Body of pancreas (tissue), 4 donors: Measurements from ENCODE around the gene COL23A1. TPM values are rescaled to one million over a fixed set of nuclear protein-coding genes. Genes with fewer than 3 reads are reported as not detected.

Experiments
- ATAC-seq: fragments of 150-250 bp; one replicate; pipeline ENCODE4 v1.9.1; 2016
- DNase-seq, 4 donors: peaks; one replicate each; pipeline ENCODE4 v3.0.0-alpha.2; 2019
- H3K27ac ChIP-seq, 4 donors: fragments of 200-600 bp; sonication (generic); 1 replicate in 3 of 4; 2 replicates in 1 of 4; pipeline versions ENCODE4 v1.5.1 to v1.6.1; 2016 to 2019; ENCODE audit warnings: mild to moderate bottlenecking in 1 of 4, mixed read lengths in 1 of 4, moderate library complexity in 1 of 4
- H3K27me3 ChIP-seq, 2 donors: fragments of 200-600 bp; sonication (generic); one replicate each; pipeline ENCODE4 v1.6.0; 2016; ENCODE audit warnings: mild to moderate bottlenecking in 1 of 2
- H3K36me3 ChIP-seq, 2 donors: fragments of 200-600 bp; sonication (generic); replicated peaks in 1 of 2; 2 replicates each; pipeline ENCODE4 v1.5.1; 2016; ENCODE audit warnings: low read depth in 2 of 2; ENCODE audit not compliant: insufficient read depth in 1 of 2
- H3K4me1 ChIP-seq: fragments of 200-600 bp; sonication (generic); one replicate; pipeline ENCODE4 v1.6.0; 2016
- H3K4me3 ChIP-seq, 2 donors: fragments of 200-600 bp; sonication (generic); 1 replicate in 1 of 2; 2 replicates in 1 of 2; pipeline ENCODE4 v1.5.1; 2016 to 2019
- H3K9me3 ChIP-seq, 3 donors: fragments of 200-600 bp; sonication (generic); 1 replicate in 2 of 3; 2 replicates in 1 of 3; pipeline ENCODE4 v1.5.1; 2016
- POLR2A ChIP-seq, 3 donors: fragments of 450-650 bp; IDR thresholded peaks; one replicate each; pipeline ENCODE4 v1.6.1; 2016; ENCODE audit warnings: antibody characterized with exemption in 3 of 3, mild to moderate bottlenecking in 2 of 3
- WGBS, 2 donors: methylation state at CpG; one replicate each; pipeline ENCODE4 v1.1.5; 2017; 5-methylcytosine and 5-hydroxymethylcytosine counted together
- intact Hi-C: fragments of 100-400 bp; cut with DNase I; formaldehyde crosslinking; loops from one replicate; pipeline ENCODE4 v1.15.1; 2023
- total RNA-seq, 2 donors: library from RNA; depleted of rRNA; stranded (reverse); fragments of >200 nt; gene quantifications; one replicate each; pipeline ENCODE4 v1.1.0, GENCODE V29; 2016
- TF ChIP-seq, protein P1 (sequence below), 7 experiments: fragments of 450-650 bp in 4 of 7; fragments of 200-600 bp in 3 of 7; sonication (generic) in 3 of 7; IDR thresholded peaks; one replicate each; pipeline ENCODE4 v1.5.1; 2016 to 2019; ENCODE audit warnings: antibody characterized with exemption in 7 of 7

COL23A1 gene
- total RNA-seq, 2 donors from 2014 or later = not detected

GRCh38 chr5:178364326-178364675, 225.9 kb downstream of the COL23A1 start:
- Histone ChIP-seq H3K9me3 (no peaks in the 10 kb centered on the region), H3K4me3 (no peak overlapping the region), H3K36me3 (no peaks in the 10 kb centered on the region), H3K27ac (no peak overlapping the region), H3K27me3 (no peaks in the 10 kb centered on the region), H3K4me1 (no peaks in the 10 kb centered on the region)
- ATAC-seq (no peak), DNase-seq (no peak)
- intact Hi-C loops = no loop called here
- WGBS, 2 donors = 77% methylated on average over 7 of the region's 7 CpGs; no CpG with 5 or more reads in 1 of the 2 donors
- TF ChIP-seq POLR2A (IDR thresholded peaks at IDR 0.05) = no peak
- TF ChIP-seq, protein P1, sequence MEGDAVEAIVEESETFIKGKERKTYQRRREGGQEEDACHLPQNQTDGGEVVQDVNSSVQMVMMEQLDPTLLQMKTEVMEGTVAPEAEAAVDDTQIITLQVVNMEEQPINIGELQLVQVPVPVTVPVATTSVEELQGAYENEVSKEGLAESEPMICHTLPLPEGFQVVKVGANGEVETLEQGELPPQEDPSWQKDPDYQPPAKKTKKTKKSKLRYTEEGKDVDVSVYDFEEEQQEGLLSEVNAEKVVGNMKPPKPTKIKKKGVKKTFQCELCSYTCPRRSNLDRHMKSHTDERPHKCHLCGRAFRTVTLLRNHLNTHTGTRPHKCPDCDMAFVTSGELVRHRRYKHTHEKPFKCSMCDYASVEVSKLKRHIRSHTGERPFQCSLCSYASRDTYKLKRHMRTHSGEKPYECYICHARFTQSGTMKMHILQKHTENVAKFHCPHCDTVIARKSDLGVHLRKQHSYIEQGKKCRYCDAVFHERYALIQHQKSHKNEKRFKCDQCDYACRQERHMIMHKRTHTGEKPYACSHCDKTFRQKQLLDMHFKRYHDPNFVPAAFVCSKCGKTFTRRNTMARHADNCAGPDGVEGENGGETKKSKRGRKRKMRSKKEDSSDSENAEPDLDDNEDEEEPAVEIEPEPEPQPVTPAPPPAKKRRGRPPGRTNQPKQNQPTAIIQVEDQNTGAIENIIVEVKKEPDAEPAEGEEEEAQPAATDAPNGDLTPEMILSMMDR (IDR thresholded peaks at IDR 0.05) = no peak

DNA sequence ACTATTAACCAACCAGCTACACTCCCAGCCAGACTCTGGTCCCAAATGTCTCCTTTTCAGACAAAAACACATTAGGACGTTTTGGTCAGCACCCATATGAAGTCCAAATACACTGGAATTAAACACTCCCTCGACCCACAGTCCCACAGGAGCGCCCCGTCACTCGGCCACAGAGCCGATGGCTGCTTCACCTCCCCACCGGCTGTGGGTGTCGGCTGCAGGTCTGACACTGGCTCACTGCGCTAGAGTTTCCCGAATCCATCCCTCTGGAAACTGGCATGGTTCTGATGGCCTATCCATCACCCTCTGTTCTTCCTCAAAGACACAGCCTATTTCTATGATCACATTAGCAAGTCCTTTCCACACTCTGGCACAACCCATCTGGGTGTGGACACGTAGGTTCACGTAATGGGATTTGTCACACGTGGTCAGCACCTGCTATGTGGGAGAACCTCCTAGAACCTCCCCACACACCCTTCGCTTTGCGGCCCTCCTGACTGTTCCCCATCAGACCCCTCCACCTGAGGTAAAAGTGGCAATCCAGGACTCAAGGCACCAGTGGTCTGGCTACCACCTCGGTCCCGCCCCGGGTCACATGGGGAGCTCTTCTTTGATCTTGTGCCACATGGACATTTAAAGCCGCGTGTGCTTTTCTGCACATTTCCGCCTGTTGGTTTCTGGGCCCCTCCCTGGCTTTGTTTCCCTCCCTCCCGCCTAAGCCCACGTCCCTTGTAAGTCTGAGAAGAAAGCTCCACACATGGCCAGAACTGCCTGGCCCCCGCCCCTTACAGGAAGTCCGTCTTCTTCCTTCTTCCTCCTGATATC, 226.5 kb downstream of the COL23A1 start:
- no peak overlapping the region for H3K4me3 ChIP-seq
- ATAC-seq (no peak), DNase-seq (no peak)
- no peaks in the 10 kb centered on the region for H3K9me3 ChIP-seq
- WGBS, 2 donors = 70 to 74% methylated on average over 25 of the region's 25 CpGs
- H3K27me3 ChIP-seq = no peaks in the 10 kb centered on the region
- no peaks in the 10 kb centered on the region for H3K4me1 ChIP-seq
- no peaks in the 10 kb centered on the region for H3K36me3 ChIP-seq
- H3K27ac ChIP-seq = no peak overlapping the region
- no peak for TF ChIP-seq POLR2A (IDR thresholded peaks at IDR 0.05)
- TF ChIP-seq, protein P1 (IDR thresholded peaks at IDR 0.05) = no peak
- intact Hi-C loops = no loop called here

DNA sequence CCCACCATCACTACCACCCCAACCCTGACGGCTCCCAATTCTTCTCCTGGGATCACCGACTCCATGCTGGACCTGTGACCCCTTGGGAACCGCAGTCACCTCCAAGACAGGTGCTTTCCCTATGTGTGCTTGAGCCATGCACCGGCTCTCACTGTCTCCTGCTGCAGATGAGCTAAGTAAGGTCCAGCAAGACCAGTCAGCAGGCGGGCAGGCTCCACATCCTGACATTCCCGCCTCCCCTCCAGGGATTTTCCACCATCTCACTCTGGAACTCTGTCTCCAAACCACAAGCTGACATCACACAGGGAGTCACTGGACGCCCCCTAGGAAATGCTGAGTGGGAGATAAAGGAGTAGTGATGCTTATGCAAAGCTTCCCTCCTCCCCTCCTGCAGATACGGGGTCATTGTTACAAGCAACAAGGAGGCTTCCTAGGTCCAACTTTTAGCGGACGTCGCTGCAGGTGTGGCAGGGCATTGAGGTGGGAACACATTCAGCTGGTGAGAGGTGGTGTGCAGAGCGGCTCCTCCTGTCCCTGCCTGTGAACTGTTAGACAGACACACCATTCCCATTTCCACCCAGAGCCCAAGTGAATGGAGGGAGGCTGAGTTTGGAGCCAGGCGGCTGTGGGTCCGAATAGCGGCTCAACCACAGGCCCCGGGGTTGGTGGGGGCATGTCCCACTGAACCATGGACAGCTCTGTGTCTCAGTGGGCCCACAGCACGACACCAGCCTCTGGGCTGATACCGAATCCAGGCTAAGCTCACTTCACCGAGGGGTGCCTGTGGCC, 228.3 kb downstream of the COL23A1 start:
- no peak for DNase-seq
- no peaks in the 10 kb centered on the region for H3K36me3 ChIP-seq
- H3K27me3 ChIP-seq = no peaks in the 10 kb centered on the region
- no peaks in the 10 kb centered on the region for H3K4me1 ChIP-seq
- TF ChIP-seq POLR2A (IDR thresholded peaks at IDR 0.05) = no peak
- TF ChIP-seq, protein P1 (IDR thresholded peaks at IDR 0.05) = no peak
- no peak overlapping the region for H3K27ac ChIP-seq
- H3K9me3 ChIP-seq = no peaks in the 10 kb centered on the region
- no peak overlapping the region for H3K4me3 ChIP-seq
- no peak for ATAC-seq
- intact Hi-C loops = no loop called here
- 64 to 68% methylated on average over 17 to 19 of the region's 19 CpGs for WGBS, 2 donors

DNA sequence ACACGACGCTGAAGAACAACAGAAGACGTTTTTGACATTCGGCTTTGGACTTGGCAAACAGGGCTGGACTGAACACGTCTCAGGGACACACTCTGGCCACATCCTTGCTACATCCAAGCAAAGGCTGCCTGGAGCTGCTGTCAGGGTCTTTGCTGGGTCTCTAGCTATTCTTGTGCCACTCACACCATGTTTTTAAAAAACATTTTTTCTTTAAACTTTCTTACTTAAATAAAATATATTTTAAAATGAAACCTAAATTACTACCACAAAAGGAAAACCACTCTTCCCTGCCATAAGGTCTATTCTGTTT, 229.3 kb downstream of the COL23A1 start:
- Histone ChIP-seq H3K36me3 (no peaks in the 10 kb centered on the region), H3K4me3 (no peak overlapping the region), H3K27ac (no peak overlapping the region), H3K9me3 (no peaks in the 10 kb centered on the region), H3K4me1 (no peaks in the 10 kb centered on the region), H3K27me3 (peaks cover 0 to under 1% of the 10 kb centered on the region in 2 donors)
- TF ChIP-seq POLR2A (IDR thresholded peaks at IDR 0.05) = no peak
- TF ChIP-seq, protein P1 (IDR thresholded peaks at IDR 0.05) = no peak
- DNase-seq (no peak), ATAC-seq (no peak)
- intact Hi-C loops = no loop called here
- WGBS, 2 donors = 43 to 44% methylated on average over 5 of the region's 5 CpGs
